ENCODE data around the gene IGFL1.
"Not testable (repeated sequence)": the region's sequence is repeated elsewhere in the genome, so short reads cannot be mapped to it uniquely, and the experiment has no call there.

IGFL1 gene

GRCh38 chr19:46273931-46274330 is 44.4 kb downstream of the IGFL1 start:
- not testable (repeated sequence) for DNase-seq

GRCh38 chr19:46279177-46279576 is 49.6 kb downstream of the IGFL1 start:
- no peak for DNase-seq
